Adrenal gland (tissue), 5 donors: ENCODE measurements around the gene LIPG.

Experiments used
- CTCF ChIP-seq, 6 experiments: fragments of 450-650 bp in 4 of 6; fragments of 200-600 bp in 2 of 6; sonication (generic) in 1 of 6; IDR thresholded peaks; 1 replicate in 5 of 6; 2 replicates in 1 of 6; pipeline versions ENCODE4 v1.5.1 to v1.8.0; 2016 to 2021; ENCODE audit warnings: antibody characterized with exemption in 6 of 6, mild to moderate bottlenecking in 2 of 6, moderate library complexity in 1 of 6
- POLR2A ChIP-seq, 2 donors: fragments of 450-650 bp; IDR thresholded peaks; one replicate each; pipeline ENCODE4 v1.6.1; 2017; ENCODE audit warnings: antibody characterized with exemption in 2 of 2, mild to moderate bottlenecking in 2 of 2, moderate library complexity in 1 of 2
- donor health status: DM: no; HTN: no; CAD: no.

- TF ChIP-seq CTCF (IDR thresholded peaks at IDR 0.05) (no peak), POLR2A (IDR thresholded peaks at IDR 0.05) (no peak)
Observed at GRCh38 chr18:49632588-49632987, 70.7 kb downstream of the LIPG start.
